ENCODE results near the gene KRTAP5-6.

DNA sequence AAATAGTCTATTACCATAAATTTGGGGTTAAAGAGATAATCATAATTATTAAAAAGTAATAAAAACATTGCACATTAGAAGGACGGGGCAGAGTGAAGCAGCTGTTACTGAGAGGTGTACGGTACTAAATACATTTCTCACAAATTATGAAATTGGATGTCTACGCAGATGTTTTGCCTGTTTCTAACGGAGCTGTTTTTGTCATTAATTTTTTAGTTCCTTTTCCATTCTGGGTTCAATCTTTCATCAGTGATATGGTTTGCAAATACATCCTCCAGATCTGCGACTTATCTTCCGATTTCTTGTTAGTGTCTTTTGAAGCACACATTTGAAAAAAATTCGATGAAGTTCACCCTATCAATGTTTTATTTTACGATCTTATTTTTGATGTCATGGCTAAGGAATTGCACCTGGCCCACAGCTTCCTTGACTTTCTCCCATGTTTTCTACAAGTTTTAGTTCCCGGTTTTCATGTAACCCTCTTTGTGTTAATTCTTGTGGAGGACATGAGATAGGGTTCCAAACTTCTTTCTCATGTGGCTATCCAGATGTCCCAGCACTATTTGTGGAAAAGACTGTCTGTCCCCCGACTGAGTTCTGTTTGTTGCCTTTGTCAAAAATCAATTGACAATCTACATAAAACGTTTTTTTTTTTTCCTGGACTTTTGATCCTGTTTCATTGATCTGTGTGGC lies 21.3 kb upstream of the KRTAP5-6 start:
- TF ChIP-seq, protein P1, sequence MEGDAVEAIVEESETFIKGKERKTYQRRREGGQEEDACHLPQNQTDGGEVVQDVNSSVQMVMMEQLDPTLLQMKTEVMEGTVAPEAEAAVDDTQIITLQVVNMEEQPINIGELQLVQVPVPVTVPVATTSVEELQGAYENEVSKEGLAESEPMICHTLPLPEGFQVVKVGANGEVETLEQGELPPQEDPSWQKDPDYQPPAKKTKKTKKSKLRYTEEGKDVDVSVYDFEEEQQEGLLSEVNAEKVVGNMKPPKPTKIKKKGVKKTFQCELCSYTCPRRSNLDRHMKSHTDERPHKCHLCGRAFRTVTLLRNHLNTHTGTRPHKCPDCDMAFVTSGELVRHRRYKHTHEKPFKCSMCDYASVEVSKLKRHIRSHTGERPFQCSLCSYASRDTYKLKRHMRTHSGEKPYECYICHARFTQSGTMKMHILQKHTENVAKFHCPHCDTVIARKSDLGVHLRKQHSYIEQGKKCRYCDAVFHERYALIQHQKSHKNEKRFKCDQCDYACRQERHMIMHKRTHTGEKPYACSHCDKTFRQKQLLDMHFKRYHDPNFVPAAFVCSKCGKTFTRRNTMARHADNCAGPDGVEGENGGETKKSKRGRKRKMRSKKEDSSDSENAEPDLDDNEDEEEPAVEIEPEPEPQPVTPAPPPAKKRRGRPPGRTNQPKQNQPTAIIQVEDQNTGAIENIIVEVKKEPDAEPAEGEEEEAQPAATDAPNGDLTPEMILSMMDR (IDR thresholded peaks at IDR 0.05 in 4 of 5, conservative IDR thresholded peaks at IDR 0.05 in 1 of 5): no peak
- no peak for TF ChIP-seq POLR2A (IDR thresholded peaks at IDR 0.05)

Data from gastrocnemius medialis (tissue), 4 donors.